HG02970 (cell line): Measurements from ENCODE around the gene CSAD.

Experiments
- ATAC-seq: cut with Tn5 transposase; IDR thresholded peaks from one replicate; pipeline ENCODE4 v1.9.1; 2021; ENCODE audit warnings: mild to moderate bottlenecking, moderate library complexity, moderate number of reproducible peaks; ENCODE audit not compliant: unreplicated experiment, low FRiP score

CSAD gene, protein sequence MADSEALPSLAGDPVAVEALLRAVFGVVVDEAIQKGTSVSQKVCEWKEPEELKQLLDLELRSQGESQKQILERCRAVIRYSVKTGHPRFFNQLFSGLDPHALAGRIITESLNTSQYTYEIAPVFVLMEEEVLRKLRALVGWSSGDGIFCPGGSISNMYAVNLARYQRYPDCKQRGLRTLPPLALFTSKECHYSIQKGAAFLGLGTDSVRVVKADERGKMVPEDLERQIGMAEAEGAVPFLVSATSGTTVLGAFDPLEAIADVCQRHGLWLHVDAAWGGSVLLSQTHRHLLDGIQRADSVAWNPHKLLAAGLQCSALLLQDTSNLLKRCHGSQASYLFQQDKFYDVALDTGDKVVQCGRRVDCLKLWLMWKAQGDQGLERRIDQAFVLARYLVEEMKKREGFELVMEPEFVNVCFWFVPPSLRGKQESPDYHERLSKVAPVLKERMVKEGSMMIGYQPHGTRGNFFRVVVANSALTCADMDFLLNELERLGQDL

DNA sequence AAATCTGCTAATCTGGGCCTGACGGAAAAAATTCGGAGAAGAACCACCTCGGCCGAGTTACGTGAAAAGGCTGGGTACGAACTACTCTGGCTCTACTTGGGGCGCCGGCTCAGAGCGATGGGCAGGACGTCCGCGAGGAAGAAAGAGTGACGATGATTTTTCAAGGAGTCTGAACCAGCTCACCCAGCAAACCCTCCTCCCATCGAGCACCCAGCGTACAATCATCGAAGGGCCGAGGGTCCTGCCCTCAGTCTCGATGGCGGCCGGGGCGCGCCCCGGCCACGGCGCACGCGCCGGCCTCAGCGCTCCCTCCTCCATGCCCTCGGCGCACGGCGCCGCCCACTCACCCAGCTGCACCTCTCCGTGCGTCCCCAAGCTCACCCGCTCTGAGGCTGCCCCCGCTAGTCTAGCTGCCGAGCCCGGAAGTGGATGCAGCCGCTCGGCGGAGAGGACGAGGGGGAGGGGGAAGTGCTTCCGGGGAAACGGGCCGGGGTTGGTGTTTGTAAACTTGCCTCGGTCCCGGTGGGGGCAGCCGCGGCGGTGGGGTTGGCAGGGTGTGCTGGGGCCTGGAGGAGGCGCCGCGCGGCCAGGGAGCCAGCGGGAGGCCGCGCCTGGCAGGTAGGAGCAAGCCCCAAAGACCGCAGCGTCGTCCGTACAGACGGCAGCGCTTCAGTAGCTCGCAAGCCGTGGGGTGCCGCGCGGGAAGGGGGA lies at the start of gene CSAD, which contains the start of gene ZNF740:
Gene CSAD, minus strand, starts transcription at position 706 of the 711 bp plus-strand sequence. CDS start 7,455 bp downstream, outside the sequence.
Gene ZNF740, plus strand, starts transcription at position 503 of the 711 bp plus-strand sequence. CDS start 1,262 bp downstream, outside the sequence.
- peak; percentile 91 for ATAC-seq

DNA sequence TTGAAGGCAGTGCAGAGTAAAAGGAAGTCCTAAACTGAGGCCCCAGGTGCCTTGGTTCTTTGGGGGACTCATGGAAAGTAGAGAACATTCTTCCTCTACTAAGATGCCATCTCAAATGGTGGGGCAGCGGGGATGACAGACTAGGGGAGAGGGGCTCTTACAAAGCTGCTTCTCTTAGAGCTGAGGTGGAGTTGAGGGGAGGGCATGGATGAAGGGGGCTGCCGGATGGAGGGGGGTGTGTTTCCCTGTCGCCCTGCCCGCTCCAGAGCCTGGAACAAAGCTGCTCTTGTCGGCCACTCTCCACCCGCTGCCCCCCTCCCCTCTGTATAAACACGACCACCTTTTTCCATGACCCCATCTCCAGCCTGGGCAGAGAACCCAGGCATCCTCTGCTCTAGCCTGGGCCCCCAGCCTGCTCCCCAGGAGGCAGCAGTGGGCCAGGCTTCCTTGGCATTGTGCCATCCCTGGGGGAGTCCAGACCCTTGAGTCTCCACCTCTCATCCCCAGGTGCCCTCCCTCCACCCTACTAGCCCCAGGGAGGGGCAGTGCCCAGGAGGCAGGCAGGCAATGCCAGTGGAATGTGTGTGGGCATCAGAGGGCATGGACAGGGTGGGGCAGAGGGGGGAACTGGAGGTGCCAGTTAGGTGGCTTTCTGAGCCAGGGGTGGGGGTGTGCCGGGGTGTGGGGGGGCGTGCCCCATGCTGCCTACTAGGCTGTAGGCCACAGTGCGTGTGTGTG lies 49.6 kb upstream of the CSAD start:
- no peak for ATAC-seq

DNA sequence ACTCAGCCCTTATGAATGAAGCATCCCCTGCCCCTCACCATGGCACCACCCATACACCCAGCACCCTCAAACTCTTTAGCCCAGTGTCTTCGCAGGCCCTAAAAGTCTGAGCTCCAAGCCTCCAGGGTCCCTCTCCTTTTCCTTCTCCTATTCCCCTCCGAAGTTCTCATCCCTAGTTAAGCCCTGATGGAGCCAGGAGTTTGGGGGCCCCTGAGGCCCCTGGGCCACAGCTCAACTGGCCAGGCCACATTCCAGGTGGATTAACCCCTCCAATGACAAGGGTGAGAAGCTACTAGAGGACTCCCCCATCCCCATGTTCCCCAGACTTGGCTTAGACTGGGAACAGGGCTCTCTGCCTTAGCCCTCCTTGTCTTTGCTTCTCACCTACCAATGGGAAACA lies 48.7 kb upstream of the CSAD start:
- ATAC-seq, result no peak

DNA sequence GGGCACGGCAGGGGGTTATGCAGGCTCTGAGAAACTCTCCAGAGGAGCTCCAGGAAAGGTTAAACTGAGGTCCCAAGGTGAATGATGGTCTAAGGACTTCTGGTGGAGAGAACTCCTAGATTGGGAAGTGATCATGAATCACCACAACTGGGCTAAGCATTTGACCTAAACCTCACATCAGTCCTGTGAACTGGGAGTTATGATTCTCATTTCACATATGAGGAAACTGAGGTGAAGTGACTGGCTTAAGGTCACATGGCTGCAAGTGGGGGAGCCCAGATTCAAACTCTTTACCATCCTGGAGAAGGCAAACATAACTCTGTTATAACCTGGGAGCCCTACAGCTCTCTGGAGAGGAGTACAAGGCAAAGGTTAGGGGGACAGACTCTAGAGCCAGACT lies 47.1 kb upstream of the CSAD start:
- ATAC-seq, result no peak

DNA sequence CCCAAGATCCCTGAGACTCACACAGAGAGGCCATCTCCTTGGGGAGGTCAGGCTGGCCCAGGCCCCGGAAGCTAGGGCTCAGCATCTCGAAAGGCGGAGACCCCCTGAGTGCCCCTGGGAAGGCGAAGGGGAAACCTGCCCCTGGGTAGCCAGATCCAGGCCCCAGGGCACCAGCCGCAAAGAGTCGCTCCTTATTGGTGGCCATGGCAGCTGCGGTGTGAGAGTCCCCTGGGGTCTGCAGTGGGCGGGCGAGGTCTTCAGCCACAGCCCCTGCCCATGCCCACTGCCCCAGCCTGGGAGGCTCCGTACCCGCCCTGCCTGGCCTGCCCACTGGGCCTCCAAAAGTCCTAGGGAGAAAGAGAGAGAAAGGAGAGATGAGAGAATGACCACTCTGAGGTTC lies 46.6 kb upstream of the CSAD start:
- no peak for ATAC-seq

DNA sequence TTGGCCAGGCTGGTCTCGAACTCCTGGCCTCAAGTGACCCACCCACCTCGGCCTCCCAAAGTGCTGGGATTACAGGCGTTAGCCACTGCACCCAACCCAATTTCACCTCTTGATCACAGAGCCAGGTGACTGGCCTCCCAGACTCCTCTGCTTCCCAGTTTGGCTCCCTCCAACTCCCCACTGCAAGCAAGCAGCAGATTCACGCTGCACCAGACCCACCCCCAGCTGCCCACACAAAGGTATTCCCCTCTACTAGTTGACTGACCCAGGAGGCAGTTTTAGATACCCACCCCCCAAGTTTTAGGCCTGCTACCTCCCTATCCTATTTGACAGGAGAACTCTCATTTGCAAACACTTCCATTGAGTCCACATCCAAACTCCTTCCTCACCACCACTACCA lies 46.1 kb upstream of the CSAD start:
- ATAC-seq, result no peak

DNA sequence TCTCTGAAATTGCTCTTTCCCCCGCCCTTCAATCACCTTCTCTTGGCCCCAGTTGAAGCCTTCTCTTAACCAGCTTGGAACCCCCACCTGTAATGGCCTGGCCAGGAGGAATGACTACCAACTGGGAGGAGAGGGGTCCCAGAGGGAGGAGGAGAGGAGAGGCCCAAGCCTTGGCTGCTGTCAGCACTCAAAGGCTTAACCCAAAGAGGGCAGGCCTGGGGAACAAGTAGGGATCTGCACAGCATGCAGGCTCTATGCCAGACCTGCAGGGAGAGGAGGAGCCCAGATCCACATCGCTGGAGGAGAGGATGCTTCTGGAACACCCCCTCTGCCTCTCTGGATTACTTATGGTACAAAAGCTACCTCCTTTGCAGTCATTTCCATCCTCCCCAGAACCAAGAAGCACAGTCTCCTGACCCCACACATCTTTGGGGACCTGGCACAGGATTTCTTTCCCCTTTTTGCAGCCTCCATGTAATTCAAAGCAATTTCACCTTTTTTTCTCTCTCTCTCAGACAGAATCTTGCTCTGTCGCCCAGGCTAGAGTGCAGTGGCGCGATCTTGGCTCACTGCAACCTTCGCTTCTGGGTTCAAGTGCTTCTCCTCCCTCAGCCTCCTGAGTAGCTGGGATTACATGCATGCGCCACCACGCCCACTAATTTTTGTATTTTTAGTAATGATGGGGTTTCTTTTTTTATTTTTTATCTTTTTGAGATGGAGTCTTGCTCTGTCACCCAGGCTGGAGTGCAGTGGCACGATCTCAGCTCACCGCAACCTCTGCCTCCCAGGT lies 45.1 kb upstream of the CSAD start:
- ATAC-seq, result no peak

DNA sequence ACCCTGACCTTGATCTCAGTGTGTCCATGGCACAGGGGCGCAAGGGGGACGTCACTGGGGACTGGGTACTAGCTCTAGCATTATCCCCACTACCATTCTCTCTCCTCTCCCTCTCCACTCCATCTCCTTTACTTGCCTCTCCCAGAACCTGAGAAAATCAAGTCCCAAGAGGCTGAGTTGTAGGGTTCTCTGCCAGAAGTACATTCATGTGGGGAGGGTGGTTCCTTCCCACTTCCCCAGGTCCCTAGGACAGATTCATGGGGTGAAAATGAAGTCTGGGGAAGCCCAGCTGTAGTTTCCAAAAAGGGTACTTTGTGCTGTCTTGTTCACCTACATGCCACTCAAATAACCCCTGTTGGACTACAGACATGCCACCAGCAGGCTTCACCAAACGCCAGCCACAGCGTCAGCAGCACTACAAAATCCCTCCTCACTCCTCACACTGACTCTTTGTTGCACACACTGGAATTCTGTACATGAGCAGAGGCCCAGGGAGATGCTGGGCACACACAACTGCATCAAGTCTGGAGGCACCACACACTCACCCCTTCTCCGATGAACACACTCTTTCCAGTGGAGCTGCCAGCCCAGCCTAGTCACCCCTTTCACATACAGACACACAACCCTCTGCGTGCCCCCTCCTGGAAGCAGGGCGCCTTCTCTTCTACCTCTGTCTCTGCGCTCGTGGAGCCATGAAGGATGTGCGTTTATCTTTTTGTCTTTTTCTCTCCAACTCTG lies 44.3 kb upstream of the CSAD start:
- ATAC-seq, result no peak

DNA sequence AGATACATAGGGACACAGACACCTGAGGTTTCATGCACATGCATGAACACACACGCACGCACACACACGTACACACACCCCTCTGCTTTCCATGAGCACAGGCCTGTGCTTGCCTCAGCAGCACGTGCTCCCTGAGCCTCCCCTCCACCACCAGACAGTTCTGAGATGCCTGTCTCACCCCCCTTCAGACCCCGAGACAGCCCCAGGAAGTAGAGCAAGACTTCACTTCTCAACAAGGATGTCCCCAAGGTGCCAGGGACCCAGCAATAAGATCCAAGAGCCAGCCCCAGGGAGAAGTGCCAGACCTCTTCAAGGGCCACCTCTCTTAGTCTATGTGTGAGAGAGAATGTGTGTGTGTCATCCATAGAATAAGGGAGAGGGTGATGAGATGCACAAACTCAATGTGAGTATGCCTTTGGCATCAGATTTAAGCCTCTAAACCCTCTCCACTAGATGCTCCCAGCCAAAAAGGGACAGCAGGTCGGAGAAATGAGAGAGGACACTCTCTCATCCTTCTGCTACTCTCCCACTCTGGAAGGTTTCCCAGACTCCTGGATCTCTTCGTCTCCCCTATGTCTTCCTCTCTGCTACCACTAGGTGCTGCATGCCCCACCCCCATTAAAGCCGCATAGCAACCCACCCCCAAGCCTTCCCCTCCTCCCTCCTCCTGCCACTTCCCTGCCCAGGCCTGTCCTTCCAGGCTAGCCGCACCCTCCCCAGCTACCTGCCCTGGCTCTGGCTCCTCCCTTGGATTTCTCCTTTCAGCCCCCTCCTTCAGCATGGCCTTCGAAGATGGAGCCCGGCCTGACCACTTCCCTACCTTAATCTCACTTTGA lies 43.6 kb upstream of the CSAD start:
- no peak for ATAC-seq

DNA sequence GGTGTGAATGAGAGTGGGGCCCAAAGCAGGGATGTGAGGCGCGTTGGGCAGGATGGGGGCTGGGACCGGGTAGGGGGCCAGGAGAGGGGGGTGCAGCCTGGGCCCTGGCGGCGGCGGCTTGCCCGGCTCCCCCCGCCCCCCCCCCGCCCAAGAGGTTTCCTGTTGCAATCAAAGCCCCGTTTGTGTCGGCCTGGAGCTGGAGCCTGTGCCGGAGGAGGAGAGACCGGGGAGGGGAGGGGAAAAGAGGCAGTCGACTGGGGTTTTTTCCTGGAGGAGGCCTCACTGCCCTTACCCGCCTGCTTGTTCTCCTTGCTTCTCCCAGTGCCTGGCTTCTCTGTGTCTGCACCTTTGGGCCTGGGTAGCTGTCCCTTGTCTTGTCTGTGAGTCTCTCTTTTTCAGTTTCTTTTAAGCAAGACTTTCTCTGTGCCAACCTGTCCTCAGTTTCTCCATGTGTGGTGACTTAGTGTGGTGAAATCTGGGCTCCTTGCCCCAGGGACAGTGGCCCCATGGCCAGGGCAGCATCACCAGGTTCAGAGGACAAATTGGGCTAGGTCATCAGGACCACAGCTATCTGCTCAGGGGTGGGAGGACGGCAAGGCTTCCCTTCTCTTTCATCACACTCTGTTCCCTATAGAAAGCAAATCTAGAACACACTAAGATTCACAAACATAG lies 42.8 kb upstream of the CSAD start:
- ATAC-seq, result no peak

DNA sequence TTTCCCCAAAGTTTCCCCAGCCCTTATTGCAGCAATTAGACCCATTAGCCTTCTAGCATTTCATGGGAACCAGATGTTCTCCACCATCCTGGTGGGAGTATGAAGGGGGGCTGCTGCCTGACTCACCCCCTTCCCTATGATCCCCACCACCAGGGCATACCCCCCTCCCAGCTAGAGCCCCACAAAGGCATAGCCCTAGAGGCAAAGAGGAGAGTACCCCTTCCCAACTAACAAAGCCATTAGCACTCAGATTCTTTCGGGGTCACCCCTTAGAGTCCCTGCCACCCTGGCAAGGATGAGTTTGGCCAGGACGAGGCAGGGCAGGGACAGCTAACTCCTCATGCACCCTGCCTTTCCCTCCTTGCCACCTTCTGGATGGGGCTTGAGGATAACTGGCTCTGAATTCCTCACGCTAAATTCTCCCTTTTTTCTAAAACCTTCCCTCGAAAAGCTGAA lies 42.1 kb upstream of the CSAD start:
- ATAC-seq, result no peak

DNA sequence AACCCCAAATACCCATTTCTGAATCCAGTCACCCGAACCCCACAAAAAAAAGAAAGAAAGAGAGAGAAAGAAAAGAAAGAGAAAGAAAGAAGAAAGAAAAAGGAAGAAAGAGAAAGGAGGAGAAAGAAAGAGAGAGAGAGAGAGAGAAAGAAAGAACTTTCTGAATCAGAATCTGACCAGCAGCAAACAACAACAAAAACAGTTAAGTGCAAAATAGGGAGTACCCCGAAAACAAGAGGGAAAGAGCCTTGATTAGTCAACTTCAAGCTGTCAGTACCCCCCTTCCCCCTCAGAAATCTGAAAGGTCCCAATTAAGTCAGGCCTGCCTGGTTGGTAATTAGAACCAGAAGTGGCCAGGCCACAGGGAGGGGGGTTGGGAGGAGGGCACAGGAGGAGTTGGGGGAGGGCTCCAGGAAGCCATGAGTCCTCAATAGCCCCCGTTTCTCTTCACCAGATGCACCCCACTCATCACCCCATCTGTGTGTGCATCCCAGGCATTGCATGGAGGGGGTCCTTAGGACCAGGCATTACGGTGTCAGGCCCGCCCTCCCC lies 41.5 kb upstream of the CSAD start:
- ATAC-seq, result no peak

DNA sequence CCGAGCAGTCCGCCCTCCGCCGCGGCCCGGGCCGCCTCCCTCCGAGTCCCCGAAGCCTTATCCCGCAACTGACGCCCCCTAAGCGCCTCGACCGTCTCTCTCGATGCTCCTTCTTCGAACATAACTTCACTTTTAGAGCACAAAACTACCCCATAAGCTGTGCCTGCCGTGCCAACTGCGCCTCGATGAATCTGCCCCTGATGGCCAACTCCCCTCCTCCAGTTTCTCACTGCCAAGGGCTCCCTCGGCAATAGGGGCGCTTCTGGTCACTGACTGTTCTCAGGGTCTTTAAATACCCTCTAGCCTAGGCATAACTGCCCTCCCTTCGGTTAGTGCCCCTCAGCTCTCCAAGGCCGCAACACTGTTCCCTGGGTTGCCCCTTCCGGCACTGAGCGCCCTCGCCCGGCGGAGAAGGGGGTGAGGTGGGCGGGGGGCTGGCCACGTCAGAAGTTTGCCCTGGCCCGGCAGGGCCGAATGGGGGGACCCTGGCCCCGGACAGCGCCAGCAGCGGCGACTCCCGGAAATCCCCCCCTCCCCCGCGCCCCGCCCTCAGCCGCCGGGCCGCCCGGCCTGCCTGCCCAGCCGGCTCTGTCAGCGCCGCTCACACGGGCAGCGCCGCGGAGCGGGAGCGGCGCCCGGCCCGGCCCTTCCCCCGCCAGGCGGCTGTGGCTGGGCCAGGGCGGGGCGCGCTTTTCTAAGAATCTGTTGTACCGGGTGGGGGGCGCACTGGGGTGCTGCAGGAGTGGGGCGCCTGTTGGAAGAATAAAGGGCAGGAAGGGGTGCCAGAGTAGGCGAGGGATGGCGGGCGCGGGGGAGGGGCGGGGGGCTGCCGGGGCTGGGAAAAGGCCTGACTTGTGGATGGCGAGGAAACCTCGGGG lies 40.7 kb upstream of the CSAD start:
- peak; percentile 35 for ATAC-seq

DNA sequence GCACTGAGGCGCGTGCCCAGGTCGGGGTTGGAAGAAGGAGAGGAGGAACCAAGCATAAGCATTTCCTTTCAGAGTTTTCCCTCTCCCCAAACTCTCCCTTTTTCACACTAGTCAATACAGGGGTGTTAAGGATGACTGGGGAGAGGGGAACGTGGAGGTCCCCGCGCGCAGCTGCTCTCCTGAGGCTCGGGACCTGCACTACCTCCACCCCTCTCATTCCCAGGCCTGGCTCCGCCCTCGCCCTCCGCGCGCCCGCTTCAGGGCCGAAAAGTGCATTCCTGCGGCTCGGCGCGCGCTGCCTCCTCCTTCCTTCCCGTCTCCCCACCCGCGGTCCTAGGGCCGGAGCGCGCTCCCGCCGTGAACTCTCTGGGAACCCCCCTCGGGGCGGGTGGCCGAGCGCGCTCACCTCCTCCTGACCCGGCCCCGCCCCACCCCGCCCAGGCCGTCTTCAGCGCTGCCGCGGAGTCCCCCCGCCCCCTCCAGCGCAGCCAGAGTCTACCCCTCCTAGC lies 40.0 kb upstream of the CSAD start:
- peak; percentile 47 for ATAC-seq

DNA sequence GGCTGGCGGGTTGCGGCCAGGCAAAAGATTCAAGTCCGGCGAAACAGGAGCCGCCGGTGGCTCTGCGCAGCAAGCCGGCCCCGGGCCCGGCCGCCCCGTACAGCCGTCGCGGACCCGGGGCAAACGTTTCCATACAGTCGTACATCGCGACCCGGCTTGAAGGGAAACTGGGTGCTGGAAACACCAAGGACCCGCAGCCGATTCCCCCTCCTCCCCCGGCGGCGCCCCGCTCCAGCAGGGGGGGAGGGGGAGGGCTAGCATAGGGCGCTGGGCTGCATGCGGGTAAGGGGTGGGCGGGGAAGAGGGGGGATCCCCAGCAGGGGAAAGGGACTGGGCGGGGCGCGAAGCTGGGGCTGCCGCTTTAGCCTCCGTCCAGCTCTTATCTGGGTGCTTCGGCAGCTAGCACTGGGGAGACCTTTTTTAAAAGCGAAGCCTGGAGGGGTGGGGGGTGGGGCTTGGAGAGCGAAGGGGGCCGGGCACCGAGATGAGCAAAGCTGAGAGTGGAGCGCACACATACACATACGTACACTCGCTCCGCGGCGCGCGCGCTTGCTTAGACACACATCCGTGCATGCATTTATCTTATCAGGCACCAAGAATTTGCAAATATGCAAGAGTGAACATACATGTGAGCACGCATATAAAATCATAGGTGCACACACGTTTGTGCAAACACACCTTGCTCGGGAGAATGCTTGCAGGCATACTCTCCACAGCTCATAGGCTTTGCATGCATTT lies 39.4 kb upstream of the CSAD start:
- peak; percentile 25 for ATAC-seq
